ENCODE data around the gene GARRE1. TPM values are rescaled to one million over a fixed set of nuclear protein-coding genes. Genes with fewer than 3 reads are reported as not detected.

The GARRE1 gene
- total and polyA plus RNA-seq, 2 of the 8 experiments (the other 6 are each of a cell fraction or from before 2014, with no cell fraction given): 16.4 to 23.1 TPM

- CTCF ChIA-PET (ENCODE audit: partially characterized antibody): no interaction called here
These were observed 41.1 kb upstream of the GARRE1 start for GRCh38 chr19:34213283-34213682.

More at GRCh38 chr19:34213283-34213682, 41.1 kb upstream of the GARRE1 start:
- no peaks in the 10 kb centered on the region for H3K23me2 ChIP-seq (ENCODE audit: low read depth, low read length)
- no peak overlapping the region for H2AK5ac ChIP-seq (ENCODE audit: low read depth, low read length)
- no peak overlapping the region for H2AFZ ChIP-seq (ENCODE audit: low read length)
- no peaks in the 10 kb centered on the region for H3K4me1 ChIP-seq (replicated peaks in 1 of 4; ENCODE audit: control insufficient read depth in 3 of 4, insufficient read depth in 4 of 4, low read length in 3 of 4)
- H3K79me1 ChIP-seq (ENCODE audit: low read depth, low read length): no peaks in the 10 kb centered on the region; the same call in 1 of the 2 replicates
- H3K9me3 ChIP-seq (ENCODE audit: insufficient read depth in 2 of 2, low read depth in 1 of 2, low read length in 1 of 2): no peaks in the 10 kb centered on the region
- no peak overlapping the region for H2BK12ac ChIP-seq (ENCODE audit: low read depth, low read length)
- no peak overlapping the region for H3K4me3 ChIP-seq (ENCODE audit: extremely low read depth in 1 of 4, insufficient read depth in 2 of 4, low read depth in 3 of 4, low read length in 4 of 4)
- POLR2A ChIA-PET (ENCODE audit: partially characterized antibody): interaction anchor here (1.5 kb wide), 1 partner anchor 11 kb away, joined by 6 read pairs; no protein-coding TSS in a partner anchor
- H2BK120ac ChIP-seq (replicated peaks; ENCODE audit: low read depth, low read length): no peak overlapping the region
- DNase-seq (ENCODE audit: low read depth in 1 of 2, low spot score in 2 of 2) (no peak), FAIRE-seq (no peak)
- no peak overlapping the region for H3K14ac ChIP-seq (ENCODE audit: insufficient read length)
- H3K56ac ChIP-seq (replicated peaks; ENCODE audit: insufficient read length, low read depth, low read length): no peak overlapping the region
- WGBS, 2 experiments (ENCODE audit: extremely low coverage in 1 of 2, insufficient coverage in 1 of 2, insufficient read length in 1 of 2, insufficient replicate concordance in 2 of 2, low coverage in 1 of 2, low lambda C conversion rate in 2 of 2, missing lambda C conversion rate in 1 of 2): 90% methylated on average over 2 of the region's 2 CpGs; no CpG with 5 or more reads in 1 of the 2 experiments
- no peaks in the 10 kb centered on the region for H3K27me3 ChIP-seq (replicated peaks in 1 of 4; ENCODE audit: control insufficient read depth in 3 of 4, extremely low read depth in 1 of 4, insufficient read depth in 3 of 4, low read length in 3 of 4)
- H3K79me2 ChIP-seq (ENCODE audit: control insufficient read depth in 1 of 2, insufficient read depth in 2 of 2, low read length in 2 of 2): peaks cover 0 to under 1% of the 10 kb centered on the region in 2 experiments; a peak in 1 of 4 replicates
- H3K18ac ChIP-seq (ENCODE audit: extremely low read depth, low read length): no peak overlapping the region
- no peak overlapping the region for H2BK20ac ChIP-seq (ENCODE audit: low read length)
- H4K20me1 ChIP-seq (replicated peaks in 1 of 2; ENCODE audit: control insufficient read depth in 1 of 2, insufficient read depth in 2 of 2, low read length in 2 of 2): no peaks in the 10 kb centered on the region
- no peak overlapping the region for H4K5ac ChIP-seq (ENCODE audit: insufficient read length, low read depth, low read length)
- no peak overlapping the region for H3K4me2 ChIP-seq (ENCODE audit: insufficient read depth in 1 of 2, low read depth in 2 of 2, low read length in 2 of 2)
- no peak overlapping the region for H3K9ac ChIP-seq (replicated peaks in 1 of 4; ENCODE audit: extremely low read depth in 1 of 4, low read depth in 3 of 4, low read length in 3 of 4)
- no peak overlapping the region for H3K23ac ChIP-seq (ENCODE audit: insufficient read length)
- no peak overlapping the region for H4K91ac ChIP-seq (replicated peaks; ENCODE audit: insufficient read length, low read length)
- no peak overlapping the region for H4K8ac ChIP-seq (ENCODE audit: extremely low read depth, insufficient read depth, low read length)
- H3K27ac ChIP-seq (ENCODE audit: low read depth, low read length): no peak overlapping the region
- TF ChIP-seq SP2 (IDR thresholded peaks at IDR 0.05; ENCODE audit: low read length): no peak
- no peak for TF ChIP-seq EZH2 (IDR thresholded peaks at IDR 0.05; ENCODE audit: low read depth, low read length, severe bottlenecking)
- TF ChIP-seq SIX5 (IDR thresholded peaks at IDR 0.05; ENCODE audit: low read depth, low read length): no peak
- no peak for TF ChIP-seq RFX5 (IDR thresholded peaks at IDR 0.05; ENCODE audit: borderline replicate concordance, low read depth, low read length)
- TF ChIP-seq TAF1 (IDR thresholded peaks at IDR 0.05; ENCODE audit: low read depth, low read length): no peak
- no peak for TF ChIP-seq ASH2L (IDR thresholded peaks at IDR 0.05; ENCODE audit: low read length)
- no peak overlapping the region for H3K4ac ChIP-seq (replicated peaks; ENCODE audit: insufficient read length, low read depth, low read length)
- no peak overlapping the region for H2BK5ac ChIP-seq (ENCODE audit: low read depth, low read length)
- peaks cover 6 to 55% (median 23%) of the 10 kb centered on the region in 4 experiments for H3K36me3 ChIP-seq (ENCODE audit: control insufficient read depth in 2 of 4, insufficient read depth in 4 of 4, low read length in 3 of 4)
- no peak overlapping the region for H2BK15ac ChIP-seq (ENCODE audit: low read length)

Data from H1 (cell line).